Activated naive CD4-positive, alpha-beta T cell treated with anti-CD3 and anti-CD28 coated beads, Interleukin-2, amount 50 U/mL, for 24 hours (primary cell): ENCODE measurements around the gene PCDHA8.
"Not testable (repeated sequence)": the region's sequence is repeated elsewhere in the genome, so short reads cannot be mapped to it uniquely, and the experiment has no call there.

ENCODE experiments used
- H3K27ac Mint-ChIP-seq: one replicate; pipeline ENCODE4 v1.8.0; 2021; ENCODE audit warnings: mild to moderate bottlenecking, mixed read lengths
- H3K27me3 Mint-ChIP-seq: one replicate; pipeline ENCODE4 v1.8.0; 2021; ENCODE audit warnings: mixed read lengths
- H3K36me3 Mint-ChIP-seq: one replicate; pipeline ENCODE4 v1.8.0; 2021; ENCODE audit warnings: mixed read lengths
- H3K4me1 Mint-ChIP-seq: one replicate; pipeline ENCODE4 v1.8.0; 2021; ENCODE audit warnings: mixed read lengths
- H3K4me3 Mint-ChIP-seq: one replicate; pipeline ENCODE4 v1.8.0; 2021; ENCODE audit warnings: mild to moderate bottlenecking, mixed read lengths
- H3K9me3 Mint-ChIP-seq: one replicate; pipeline ENCODE4 v1.8.0; 2021; ENCODE audit warnings: mixed read lengths

PCDHA8 gene

GRCh38 chr5:140849831-140850634 is 9.0 kb downstream of the PCDHA8 start:
- H3K27me3 Mint-ChIP-seq, H3K36me3 Mint-ChIP-seq, H3K4me1 Mint-ChIP-seq, H3K9me3 Mint-ChIP-seq, H3K4me3 Mint-ChIP-seq, H3K27ac Mint-ChIP-seq: not testable (repeated sequence)

GRCh38 chr5:140855772-140856674 is 15.0 kb downstream of the PCDHA8 start, which contains the start of gene PCDHA10:
TSS of gene PCDHA10 (plus strand) at chr5:140855897. CDS start at chr5:140856049, 152 bp downstream.
- H3K9me3 Mint-ChIP-seq: peaks cover 5% of the 10 kb centered on the region
- H3K36me3 Mint-ChIP-seq: no peaks in the 10 kb centered on the region
- no peaks in the 10 kb centered on the region for H3K4me1 Mint-ChIP-seq
- no peak within 1 kb of the TSS for H3K27ac Mint-ChIP-seq
- H3K27me3 Mint-ChIP-seq: peaks cover 9% of the 10 kb centered on the region
- no peak within 1 kb of the TSS for H3K4me3 Mint-ChIP-seq

GRCh38 chr5:140857177-140857986 is 16.4 kb downstream of the PCDHA8 start:
- Mint-ChIP-seq H3K4me3 (no peak overlapping the region), H3K9me3 (peaks cover 5% of the 10 kb centered on the region), H3K27ac (no peak overlapping the region), H3K4me1 (no peaks in the 10 kb centered on the region), H3K27me3 (peaks cover 13% of the 10 kb centered on the region), H3K36me3 (peaks cover 2% of the 10 kb centered on the region)

- Mint-ChIP-seq H3K9me3 (peaks cover 5% of the 10 kb centered on the region), H3K4me1 (no peaks in the 10 kb centered on the region), H3K4me3 (no peak overlapping the region), H3K36me3 (peaks cover 2% of the 10 kb centered on the region), H3K27me3 (peaks cover 12% of the 10 kb centered on the region), H3K27ac (no peak overlapping the region)
Observed at GRCh38 chr5:140857987-140858240, 16.9 kb downstream of the PCDHA8 start.

- Mint-ChIP-seq H3K4me1 (no peaks in the 10 kb centered on the region), H3K4me3 (no peak overlapping the region), H3K9me3 (peaks cover 6% of the 10 kb centered on the region), H3K36me3 (peaks cover 2% of the 10 kb centered on the region), H3K27me3 (peaks cover 19% of the 10 kb centered on the region), H3K27ac (no peak overlapping the region)
Observed at GRCh38 chr5:140862441-140863295, 21.7 kb downstream of the PCDHA8 start.

- Mint-ChIP-seq H3K36me3 (peaks cover 3% of the 10 kb centered on the region), H3K27ac (no peak within 1 kb of the TSS), H3K4me1 (no peaks in the 10 kb centered on the region), H3K27me3 (peaks cover 23% of the 10 kb centered on the region), H3K9me3 (peaks cover 16% of the 10 kb centered on the region), H3K4me3 (no peak within 1 kb of the TSS)
Observed at GRCh38 chr5:140868721-140869554, 28.0 kb downstream of the PCDHA8 start, which contains the start of gene PCDHA11. TSS of gene PCDHA11 (plus strand) at chr5:140868957. CDS start at chr5:140869104, 147 bp downstream.

GRCh38 chr5:140869555-140869886 is 28.5 kb downstream of the PCDHA8 start:
- peaks cover 25% of the 10 kb centered on the region for H3K27me3 Mint-ChIP-seq
- no peaks in the 10 kb centered on the region for H3K4me1 Mint-ChIP-seq
- H3K36me3 Mint-ChIP-seq: peaks cover 3% of the 10 kb centered on the region
- peaks cover 13% of the 10 kb centered on the region for H3K9me3 Mint-ChIP-seq
- H3K4me3 Mint-ChIP-seq: no peak overlapping the region
- no peak overlapping the region for H3K27ac Mint-ChIP-seq

- H3K4me3 Mint-ChIP-seq: no peak overlapping the region
- H3K27ac Mint-ChIP-seq: no peak overlapping the region
- H3K9me3 Mint-ChIP-seq: peaks cover 11% of the 10 kb centered on the region
- H3K27me3 Mint-ChIP-seq: peaks cover 28% of the 10 kb centered on the region
- peaks cover 3% of the 10 kb centered on the region for H3K36me3 Mint-ChIP-seq
- no peaks in the 10 kb centered on the region for H3K4me1 Mint-ChIP-seq
Observed at GRCh38 chr5:140870221-140871201, 29.5 kb downstream of the PCDHA8 start.

- Mint-ChIP-seq H3K4me1 (no peaks in the 10 kb centered on the region), H3K9me3 (peaks cover 20% of the 10 kb centered on the region), H3K27ac (no peak within 1 kb of the TSS), H3K36me3 (peaks cover 5% of the 10 kb centered on the region), H3K27me3 (peaks cover 37% of the 10 kb centered on the region), H3K4me3 (no peak within 1 kb of the TSS)
Observed at GRCh38 chr5:140875085-140876065, 34.4 kb downstream of the PCDHA8 start, which contains the start of gene PCDHA12. TSS of gene PCDHA12 (plus strand) at chr5:140875308. CDS start at chr5:140875473, 165 bp downstream.

- H3K9me3 Mint-ChIP-seq: peaks cover 32% of the 10 kb centered on the region
- H3K27me3 Mint-ChIP-seq: peaks cover 45% of the 10 kb centered on the region
- peaks cover 12% of the 10 kb centered on the region for H3K36me3 Mint-ChIP-seq
Observed at GRCh38 chr5:140876541-140877261, 35.7 kb downstream of the PCDHA8 start.

GRCh38 chr5:140877262-140877581 is 36.2 kb downstream of the PCDHA8 start:
- H3K27me3 Mint-ChIP-seq: peaks cover 43% of the 10 kb centered on the region
- H3K4me3 Mint-ChIP-seq: no peak overlapping the region
- H3K27ac Mint-ChIP-seq: no peak overlapping the region
- no peaks in the 10 kb centered on the region for H3K4me1 Mint-ChIP-seq
- H3K9me3 Mint-ChIP-seq: peaks cover 30% of the 10 kb centered on the region
- peaks cover 14% of the 10 kb centered on the region for H3K36me3 Mint-ChIP-seq

More at GRCh38 chr5:140876541-140877261, 35.7 kb downstream of the PCDHA8 start:
- H3K4me1 Mint-ChIP-seq, H3K4me3 Mint-ChIP-seq, H3K27ac Mint-ChIP-seq: not testable (repeated sequence)
